Tibial nerve (tissue), 4 donors: ENCODE measurements around the gene SH3RF2. TPM values are rescaled to one million over a fixed set of nuclear protein-coding genes. Genes with fewer than 3 reads are reported as not detected.
"Not testable (repeated sequence)": the region's sequence is repeated elsewhere in the genome, so short reads cannot be mapped to it uniquely, and the experiment has no call there.

Experiments used
- DNase-seq, 2 donors: peaks; one replicate each; pipeline ENCODE4 v3.0.0-alpha.2; 2019; ENCODE audit warnings: low spot score in 2 of 2
- H3K27ac ChIP-seq, 4 donors: fragments of 200-600 bp; sonication (generic) in 3 of 4; one replicate each; pipeline ENCODE4 v1.5.1; 2017 to 2019; ENCODE audit warnings: mild to moderate bottlenecking in 1 of 4
- H3K27me3 ChIP-seq, 2 donors: fragments of 200-600 bp; sonication (generic) in 1 of 2; one replicate each; pipeline versions ENCODE4 v1.5.1 to v1.6.0; 2017 to 2019
- H3K36me3 ChIP-seq, 3 donors: fragments of 200-600 bp; sonication (generic); one replicate each; pipeline ENCODE4 v1.5.1; 2018 to 2019
- H3K4me1 ChIP-seq, 4 donors: fragments of 200-600 bp; sonication (generic) in 3 of 4; one replicate each; pipeline ENCODE4 v1.5.1; 2017 to 2019
- H3K4me3 ChIP-seq, 4 donors: fragments of 200-600 bp; sonication (generic) in 3 of 4; one replicate each; pipeline ENCODE4 v1.5.1; 2017 to 2019; ENCODE audit warnings: mild to moderate bottlenecking in 1 of 4, moderate library complexity in 1 of 4
- H3K9me3 ChIP-seq, 4 donors: fragments of 200-600 bp; sonication (generic) in 3 of 4; one replicate each; pipeline ENCODE4 v1.5.1; 2017 to 2019
- EP300 ChIP-seq, 2 donors: sonication (generic); formaldehyde crosslinking; IDR thresholded peaks; one replicate each; pipeline ENCODE4 v1.6.1; 2017; ENCODE audit warnings: antibody characterized with exemption in 2 of 2, mild to moderate bottlenecking in 1 of 2
- POLR2A ChIP-seq, 2 donors: fragments of 450-650 bp; IDR thresholded peaks; one replicate each; pipeline ENCODE4 v1.6.1; 2017; ENCODE audit warnings: antibody characterized with exemption in 2 of 2, mild to moderate bottlenecking in 2 of 2, moderate library complexity in 2 of 2
- WGBS, 2 donors: methylation state at CpG; one replicate each; pipeline ENCODE4 v1.1.5; 2018; 5-methylcytosine and 5-hydroxymethylcytosine counted together
- total RNA-seq, 4 donors: library from RNA; depleted of rRNA; stranded (reverse); fragments of >200 nt; gene quantifications; one replicate each; pipeline ENCODE4 v1.1.0, GENCODE V29; 2016
- TF ChIP-seq, protein P1 (sequence below), 5 experiments: fragments of 200-600 bp in 3 of 5; fragments of 450-650 bp in 2 of 5; sonication (generic) in 3 of 5; IDR thresholded peaks; one replicate each; pipeline ENCODE4 v1.5.1; 2016 to 2019; ENCODE audit warnings: antibody characterized with exemption in 5 of 5, mild to moderate bottlenecking in 3 of 5, moderate library complexity in 2 of 5

SH3RF2 gene
- total RNA-seq, 4 donors from 2014 or later, result 1.0 to 5.1 (median 2.0) TPM

- no peak overlapping the region for H3K4me3 ChIP-seq
- no peaks in the 10 kb centered on the region for H3K27me3 ChIP-seq
- 70 to 79% methylated on average over 2 of the region's 2 CpGs for WGBS, 2 donors
- no peak for DNase-seq
- peaks cover 0 to 9% (median 0%) of the 10 kb centered on the region in 4 donors for H3K9me3 ChIP-seq
- no peaks in the 10 kb centered on the region for H3K36me3 ChIP-seq
- TF ChIP-seq POLR2A (IDR thresholded peaks at IDR 0.05), result no peak
- TF ChIP-seq EP300 (IDR thresholded peaks at IDR 0.05), result no peak
- TF ChIP-seq, protein P1, sequence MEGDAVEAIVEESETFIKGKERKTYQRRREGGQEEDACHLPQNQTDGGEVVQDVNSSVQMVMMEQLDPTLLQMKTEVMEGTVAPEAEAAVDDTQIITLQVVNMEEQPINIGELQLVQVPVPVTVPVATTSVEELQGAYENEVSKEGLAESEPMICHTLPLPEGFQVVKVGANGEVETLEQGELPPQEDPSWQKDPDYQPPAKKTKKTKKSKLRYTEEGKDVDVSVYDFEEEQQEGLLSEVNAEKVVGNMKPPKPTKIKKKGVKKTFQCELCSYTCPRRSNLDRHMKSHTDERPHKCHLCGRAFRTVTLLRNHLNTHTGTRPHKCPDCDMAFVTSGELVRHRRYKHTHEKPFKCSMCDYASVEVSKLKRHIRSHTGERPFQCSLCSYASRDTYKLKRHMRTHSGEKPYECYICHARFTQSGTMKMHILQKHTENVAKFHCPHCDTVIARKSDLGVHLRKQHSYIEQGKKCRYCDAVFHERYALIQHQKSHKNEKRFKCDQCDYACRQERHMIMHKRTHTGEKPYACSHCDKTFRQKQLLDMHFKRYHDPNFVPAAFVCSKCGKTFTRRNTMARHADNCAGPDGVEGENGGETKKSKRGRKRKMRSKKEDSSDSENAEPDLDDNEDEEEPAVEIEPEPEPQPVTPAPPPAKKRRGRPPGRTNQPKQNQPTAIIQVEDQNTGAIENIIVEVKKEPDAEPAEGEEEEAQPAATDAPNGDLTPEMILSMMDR (IDR thresholded peaks at IDR 0.05), result no peak
- H3K4me1 ChIP-seq, result no peaks in the 10 kb centered on the region
- H3K27ac ChIP-seq, result no peak overlapping the region
These were observed 52.6 kb downstream of the SH3RF2 start for GRCh38 chr5:145988993-145989392.

- H3K36me3 ChIP-seq, result no peaks in the 10 kb centered on the region
- H3K4me3 ChIP-seq, result no peak overlapping the region
- TF ChIP-seq, protein P1 (IDR thresholded peaks at IDR 0.05), result no peak
- TF ChIP-seq POLR2A (IDR thresholded peaks at IDR 0.05) (no peak), EP300 (IDR thresholded peaks at IDR 0.05) (no peak)
- WGBS, 2 donors, result 92 to 94% methylated on average over 2 of the region's 2 CpGs
- no peak overlapping the region for H3K27ac ChIP-seq
- no peaks in the 10 kb centered on the region for H3K4me1 ChIP-seq
- DNase-seq, result no peak
- H3K27me3 ChIP-seq, result no peaks in the 10 kb centered on the region
- H3K9me3 ChIP-seq, result peaks cover 0 to 11% (median 0%) of the 10 kb centered on the region in 4 donors
These were observed 53.0 kb downstream of the SH3RF2 start for GRCh38 chr5:145989428-145989827.

DNA sequence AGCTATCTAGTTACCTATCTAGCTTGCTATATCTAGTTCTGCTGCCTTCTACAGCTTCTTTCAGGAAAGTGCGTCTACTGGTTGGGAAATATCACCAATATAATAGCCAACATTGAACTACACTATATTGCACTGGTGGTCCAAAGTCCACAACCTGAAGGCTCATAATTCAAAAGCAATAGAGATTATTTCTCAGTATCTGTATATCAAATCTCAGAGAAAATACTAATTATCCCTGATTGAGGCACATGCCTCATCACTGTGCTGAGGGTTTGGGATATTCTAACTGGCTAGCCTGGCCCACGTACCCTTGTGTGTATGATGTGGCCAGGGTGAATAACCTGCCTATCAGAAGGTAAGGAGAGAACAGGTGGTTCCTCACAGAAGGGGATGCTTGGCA lies 53.8 kb downstream of the SH3RF2 start:
- Histone ChIP-seq H3K27ac (no peak overlapping the region), H3K27me3 (no peaks in the 10 kb centered on the region), H3K36me3 (no peaks in the 10 kb centered on the region), H3K4me1 (no peaks in the 10 kb centered on the region), H3K9me3 (peaks cover 0 to 11% (median 0%) of the 10 kb centered on the region in 4 donors), H3K4me3 (no peak overlapping the region)
- TF ChIP-seq, protein P1 (IDR thresholded peaks at IDR 0.05), result no peak
- no peak for TF ChIP-seq POLR2A (IDR thresholded peaks at IDR 0.05)
- no peak for TF ChIP-seq EP300 (IDR thresholded peaks at IDR 0.05)
- DNase-seq, result no peak
- WGBS, 2 donors, result 86 to 92% methylated on average over 2 of the region's 2 CpGs

GRCh38 chr5:145991044-145991575 lies 54.7 kb downstream of the SH3RF2 start:
- Histone ChIP-seq H3K4me1 (no peaks in the 10 kb centered on the region), H3K36me3 (no peaks in the 10 kb centered on the region), H3K9me3 (peaks cover 0 to 11% (median 0%) of the 10 kb centered on the region in 4 donors), H3K4me3 (no peak overlapping the region), H3K27ac (no peak overlapping the region), H3K27me3 (no peaks in the 10 kb centered on the region)
- WGBS, 2 donors, result 64 to 65% methylated on average over 3 of the region's 3 CpGs
- TF ChIP-seq POLR2A (IDR thresholded peaks at IDR 0.05) (no peak), EP300 (IDR thresholded peaks at IDR 0.05) (no peak)
- TF ChIP-seq, protein P1 (IDR thresholded peaks at IDR 0.05), result no peak
- DNase-seq, result no peak

DNA sequence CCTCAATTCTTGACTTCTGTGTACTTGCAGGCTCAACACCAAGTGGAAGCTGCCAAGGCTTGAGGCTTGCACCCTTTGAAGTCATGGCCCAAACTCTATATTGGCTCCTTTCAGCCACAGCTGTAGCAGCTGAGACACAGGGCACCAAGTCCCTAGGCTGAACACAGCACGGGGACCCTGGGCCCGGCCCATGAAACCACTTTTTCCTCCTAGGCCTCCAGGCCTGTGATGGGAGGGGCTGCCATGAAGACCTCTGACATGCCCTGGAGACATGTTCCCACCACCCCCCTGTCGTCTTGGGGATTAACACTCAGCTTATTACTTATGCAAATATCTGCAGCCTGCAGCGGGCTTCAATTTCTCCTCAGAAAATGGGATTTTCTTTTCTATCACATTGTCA lies 57.2 kb downstream of the SH3RF2 start:
- not testable (repeated sequence) for H3K4me3 ChIP-seq

DNA sequence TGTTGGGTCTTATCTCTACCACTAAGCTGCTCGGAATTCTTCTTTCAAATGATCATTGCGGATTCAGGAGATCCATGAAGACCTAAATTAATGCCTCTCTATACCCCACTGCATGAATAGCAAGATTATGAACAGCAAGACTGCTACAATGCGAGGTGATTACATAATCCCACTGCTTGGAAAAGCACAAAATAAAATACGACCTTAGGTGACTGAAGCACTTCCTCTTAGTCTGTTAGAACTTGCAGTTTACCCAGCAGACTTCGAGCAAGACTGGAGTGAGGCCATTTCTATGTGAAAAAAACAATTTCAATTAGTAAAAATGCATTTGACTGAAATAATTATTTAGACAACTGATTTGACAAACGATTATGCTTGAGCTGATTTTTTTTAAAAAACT lies 59.8 kb downstream of the SH3RF2 start:
- TF ChIP-seq EP300 (IDR thresholded peaks at IDR 0.05) (no peak), POLR2A (IDR thresholded peaks at IDR 0.05) (no peak)
- TF ChIP-seq, protein P1 (IDR thresholded peaks at IDR 0.05), result no peak
- Histone ChIP-seq H3K9me3 (peaks cover 0 to 11% (median 0%) of the 10 kb centered on the region in 4 donors), H3K27me3 (no peaks in the 10 kb centered on the region), H3K27ac (no peak overlapping the region), H3K4me1 (no peaks in the 10 kb centered on the region), H3K4me3 (no peak overlapping the region), H3K36me3 (no peaks in the 10 kb centered on the region)
- 56 to 60% methylated on average over 6 of the region's 6 CpGs for WGBS, 2 donors
- DNase-seq, result no peak

More for the DNA sequence above, 57.2 kb downstream of the SH3RF2 start:
- 87 to 92% methylated on average over 4 of the region's 4 CpGs for WGBS, 2 donors
- not testable (repeated sequence) for H3K27me3 ChIP-seq, H3K36me3 ChIP-seq, H3K27ac ChIP-seq, H3K4me1 ChIP-seq, DNase-seq
- peaks cover 0 to 11% (median 0%) of the 10 kb centered on the region in 4 donors for H3K9me3 ChIP-seq
